ENCODE results near the gene THOC5.
"Not testable (repeated sequence)": the region's sequence is repeated elsewhere in the genome, so short reads cannot be mapped to it uniquely, and the experiment has no call there.

DNA sequence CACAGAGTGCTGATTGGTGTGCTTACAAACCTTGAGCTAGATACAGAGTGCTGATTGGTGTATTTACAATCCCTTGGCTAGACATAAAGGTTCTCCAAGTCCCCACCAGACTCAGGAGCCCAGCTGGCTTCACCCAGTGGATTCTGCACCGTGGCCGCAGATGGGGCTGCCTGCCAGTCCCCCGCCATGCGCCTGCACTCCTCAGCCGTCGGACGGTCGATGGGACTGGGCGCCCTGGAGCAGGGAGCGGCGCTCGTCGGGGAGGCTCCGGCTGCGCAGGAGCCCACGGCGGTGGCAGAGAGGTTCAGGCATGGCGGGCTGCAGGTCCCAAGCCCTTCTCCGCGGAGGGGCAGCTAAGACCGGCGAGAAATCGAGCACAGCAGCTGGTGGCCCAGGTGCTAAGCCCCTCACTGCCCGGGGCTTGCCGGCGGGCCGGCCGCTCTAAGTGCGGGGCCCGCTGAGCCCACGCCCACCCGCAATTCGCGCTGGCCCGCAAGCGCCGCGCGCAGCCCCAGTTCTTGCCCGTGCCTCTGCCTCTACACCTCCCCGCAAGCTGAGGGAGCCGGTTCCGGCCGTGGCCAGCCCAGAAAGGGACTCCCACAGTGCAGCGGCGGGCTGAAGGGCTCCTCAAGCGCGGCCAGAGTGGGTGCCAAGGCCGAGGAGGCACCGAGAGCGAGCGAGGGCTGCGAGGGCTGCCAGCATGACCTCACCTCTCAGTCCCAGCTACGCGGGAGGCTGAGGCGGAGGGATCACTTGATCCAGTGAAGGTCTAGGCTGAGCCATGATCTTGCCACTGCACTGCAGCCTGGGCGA is 44.5 kb upstream of the THOC5 start:
- TF ChIP-seq, protein P1, sequence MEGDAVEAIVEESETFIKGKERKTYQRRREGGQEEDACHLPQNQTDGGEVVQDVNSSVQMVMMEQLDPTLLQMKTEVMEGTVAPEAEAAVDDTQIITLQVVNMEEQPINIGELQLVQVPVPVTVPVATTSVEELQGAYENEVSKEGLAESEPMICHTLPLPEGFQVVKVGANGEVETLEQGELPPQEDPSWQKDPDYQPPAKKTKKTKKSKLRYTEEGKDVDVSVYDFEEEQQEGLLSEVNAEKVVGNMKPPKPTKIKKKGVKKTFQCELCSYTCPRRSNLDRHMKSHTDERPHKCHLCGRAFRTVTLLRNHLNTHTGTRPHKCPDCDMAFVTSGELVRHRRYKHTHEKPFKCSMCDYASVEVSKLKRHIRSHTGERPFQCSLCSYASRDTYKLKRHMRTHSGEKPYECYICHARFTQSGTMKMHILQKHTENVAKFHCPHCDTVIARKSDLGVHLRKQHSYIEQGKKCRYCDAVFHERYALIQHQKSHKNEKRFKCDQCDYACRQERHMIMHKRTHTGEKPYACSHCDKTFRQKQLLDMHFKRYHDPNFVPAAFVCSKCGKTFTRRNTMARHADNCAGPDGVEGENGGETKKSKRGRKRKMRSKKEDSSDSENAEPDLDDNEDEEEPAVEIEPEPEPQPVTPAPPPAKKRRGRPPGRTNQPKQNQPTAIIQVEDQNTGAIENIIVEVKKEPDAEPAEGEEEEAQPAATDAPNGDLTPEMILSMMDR (IDR thresholded peaks at IDR 0.05; ENCODE audit: insufficient read depth, low read length, poor library complexity, severe bottlenecking) = not testable (repeated sequence)
- TF ChIP-seq EZH2phosphoT487 (conservative IDR thresholded peaks at IDR 0.05; ENCODE audit: low read length) = not testable (repeated sequence)
